Keratinocyte (primary cell): ENCODE measurements around the gene LAP3.

ENCODE experiments used
- CTCF ChIP-seq, 3 experiments: IDR thresholded peaks in 1 of 3; conservative IDR thresholded peaks in 1 of 3; optimal IDR thresholded peaks in 1 of 3; 2 replicates in 2 of 3; 3 replicates in 1 of 3; pipeline versions ENCODE3 to v1.5.1; 2011; ENCODE audit warnings: low read length in 3 of 3, mild to moderate bottlenecking in 3 of 3, moderate library complexity in 2 of 3, control low read depth in 1 of 3, inconsistent platforms in 1 of 3; ENCODE audit not compliant: insufficient read depth in 2 of 3; ENCODE audit errors: extremely low read depth in 1 of 3
- EZH2 ChIP-seq: IDR thresholded peaks from one replicate; pipeline ENCODE4 v1.6.1; 2012; ENCODE audit warnings: inconsistent platforms, mild to moderate bottlenecking, low read length, moderate library complexity

GRCh38 chr4:17636341-17636695 lies 59.3 kb downstream of the LAP3 start:
- no peak for TF ChIP-seq CTCF (optimal IDR thresholded peaks at IDR 0.05 in 1 of 3, IDR thresholded peaks at IDR 0.05 in 1 of 3, conservative IDR thresholded peaks at IDR 0.05 in 1 of 3; ENCODE audit: extremely low read depth in 1 of 3, insufficient read depth in 2 of 3, low read length in 3 of 3)
- no peak for TF ChIP-seq EZH2
